IMR-90 (cell line): Measurements from ENCODE around the gene SNX7. TPM values are rescaled to one million over a fixed set of nuclear protein-coding genes. Genes with fewer than 3 reads are reported as not detected.

Experiments
- ATAC-seq: fragments of 200-7000 bp; cut with Tn5 transposase; 2 replicates; pipeline ENCODE4 v1.9.1; 2020; ENCODE audit warnings: low read depth, mild to moderate bottlenecking, moderate library complexity
- BruUV-seq: library from RNA; stranded (reverse); fragments of 400-500 nt; replicated peaks from 2 replicates; lab custom pipeline; 2021; lab: Mats Ljungman, UMichigan
- CTCF ChIA-PET: fragments of 300-600 bp; formaldehyde crosslinking; extraction: SDS; loops from one replicate; lab custom pipeline; 2021; ENCODE audit warnings: antibody characterized with exemption; lab: Yijun Ruan, JAX
- POLR2A ChIA-PET: fragments of 300-600 bp; sonication (Branson Sonifier 250); formaldehyde crosslinking; loops from one replicate; lab custom pipeline; 2022; ENCODE audit warnings: antibody characterized with exemption; ENCODE audit not compliant: unreplicated experiment; lab: Charles Lee
- DNase-seq: peaks from one replicate; pipeline ENCODE4 v3.0.0; 2013
- H2AFZ ChIP-seq: replicated peaks from 2 replicates; pipeline ENCODE3; 2013; ENCODE audit warnings: low read length, mild to moderate bottlenecking; ENCODE audit not compliant: poor library complexity
- H2AK5ac ChIP-seq: 2 replicates; pipeline ENCODE4 v1.6.1; 2013; ENCODE audit warnings: low read depth, low read length, inconsistent platforms
- H2AK9ac ChIP-seq: replicated peaks from 2 replicates; pipeline ENCODE3; 2013; ENCODE audit warnings: mild to moderate bottlenecking, low read depth, low read length, moderate library complexity; ENCODE audit not compliant: poor library complexity
- H2BK120ac ChIP-seq: 2 replicates; pipeline ENCODE4 v1.6.1; 2013; ENCODE audit warnings: low read depth, low read length, inconsistent platforms
- H2BK15ac ChIP-seq: 3 replicates; pipeline ENCODE4 v1.6.1; 2013; ENCODE audit warnings: low read depth, low read length, inconsistent platforms
- H2BK20ac ChIP-seq: 2 replicates; pipeline ENCODE4 v1.6.1; 2013; ENCODE audit warnings: low read depth, mild to moderate bottlenecking, inconsistent platforms, low read length, moderate library complexity
- H2BK5ac ChIP-seq: 2 replicates; pipeline ENCODE4 v1.6.1; 2013; ENCODE audit warnings: mild to moderate bottlenecking, low read depth, low read length, inconsistent platforms; ENCODE audit not compliant: poor library complexity, severe bottlenecking
- H3K14ac ChIP-seq: replicated peaks from 2 replicates; pipeline ENCODE4 v1.6.1; 2013; ENCODE audit warnings: low read depth, low read length, inconsistent platforms
- H3K18ac ChIP-seq: 2 replicates; pipeline ENCODE4 v1.6.1; 2013; ENCODE audit warnings: low read depth, low read length, control low read depth
- H3K23ac ChIP-seq: 2 replicates; pipeline ENCODE4 v1.6.1; 2013; ENCODE audit warnings: low read depth, low read length, inconsistent platforms
- H3K27ac ChIP-seq: 2 replicates; pipeline ENCODE4 v1.5.1; 2013; ENCODE audit warnings: mild to moderate bottlenecking, control low read depth, low read length; ENCODE audit not compliant: insufficient read depth
- H3K27me3 ChIP-seq: 2 replicates; pipeline ENCODE4 v1.6.1; 2013; ENCODE audit warnings: low read length; ENCODE audit not compliant: control insufficient read depth, insufficient read depth
- H3K36me3 ChIP-seq: 2 replicates; pipeline ENCODE4 v1.6.1; 2013; ENCODE audit warnings: low read length, mixed read lengths; ENCODE audit not compliant: control insufficient read depth, insufficient read depth
- H3K4ac ChIP-seq: 2 replicates; pipeline ENCODE4 v1.6.1; 2013; ENCODE audit warnings: low read depth, low read length, inconsistent platforms
- H3K4me1 ChIP-seq: 2 replicates; pipeline ENCODE4 v1.6.1; 2013; ENCODE audit warnings: low read length, mixed read lengths; ENCODE audit not compliant: control insufficient read depth, insufficient read depth
- H3K4me2 ChIP-seq: 2 replicates; pipeline ENCODE4 v1.6.1; 2013; ENCODE audit warnings: low read depth, mild to moderate bottlenecking, control low read depth, low read length, moderate library complexity
- H3K4me3 ChIP-seq: 2 replicates; pipeline ENCODE4 v1.5.1; 2013; ENCODE audit warnings: low read depth, mild to moderate bottlenecking, control low read depth, low read length, moderate library complexity; ENCODE audit not compliant: insufficient read depth
- H3K56ac ChIP-seq: 2 replicates; pipeline ENCODE4 v1.6.1; 2013; ENCODE audit warnings: low read length, inconsistent platforms; ENCODE audit not compliant: insufficient read depth; ENCODE audit errors: extremely low read depth
- H3K79me1 ChIP-seq, 2 experiments: 2 replicates each; pipeline ENCODE4 v1.6.1; 2013; ENCODE audit warnings: low read length in 2 of 2, inconsistent platforms in 1 of 2, low read depth in 1 of 2
- H3K9ac ChIP-seq: 2 replicates; pipeline ENCODE4 v1.6.1; 2013; ENCODE audit warnings: low read depth, low read length, control low read depth
- H3K9me1 ChIP-seq: 2 replicates; pipeline ENCODE4 v1.6.1; 2013; ENCODE audit warnings: low read length, inconsistent platforms; ENCODE audit not compliant: insufficient read depth
- H3K9me3 ChIP-seq: 2 replicates; pipeline ENCODE4 v1.6.1; 2013; ENCODE audit warnings: low read length; ENCODE audit not compliant: control insufficient read depth, insufficient read depth
- H4K20me1 ChIP-seq: 2 replicates; pipeline ENCODE4 v1.6.1; 2013; ENCODE audit warnings: low read length, inconsistent platforms; ENCODE audit not compliant: insufficient read depth
- H4K5ac ChIP-seq: 2 replicates; pipeline ENCODE4 v1.6.1; 2013; ENCODE audit warnings: mild to moderate bottlenecking, low read depth, low read length, control low read depth
- H4K8ac ChIP-seq, 2 experiments: 2 replicates each; pipeline ENCODE4 v1.6.1; 2013; ENCODE audit warnings: low read depth in 2 of 2, low read length in 2 of 2, control low read depth in 1 of 2, inconsistent platforms in 1 of 2
- H4K91ac ChIP-seq: 2 replicates; pipeline ENCODE4 v1.6.1; 2013; ENCODE audit warnings: low read depth, low read length, inconsistent platforms; ENCODE audit not compliant: insufficient read depth
- BHLHE40 ChIP-seq: fragments of 150-350 bp; IDR thresholded peaks from 2 replicates; pipeline ENCODE4 v1.6.1; 2016; ENCODE audit warnings: mild to moderate bottlenecking, low read depth, low read length
- CEBPB ChIP-seq: IDR thresholded peaks from 2 replicates; pipeline ENCODE4 v1.6.1; 2012; ENCODE audit warnings: low read depth, low read length, improper control_type of control experiment
- ELK1 ChIP-seq: fragments of 150-350 bp; IDR thresholded peaks from 2 replicates; pipeline ENCODE4 v1.6.1; 2016; ENCODE audit warnings: low read depth, mild to moderate bottlenecking, low read length, moderate library complexity, borderline replicate concordance
- FOS ChIP-seq: fragments of 150-350 bp; IDR thresholded peaks from 2 replicates; pipeline ENCODE4 v1.6.1; 2016; ENCODE audit warnings: low read depth, low read length
- MAFK ChIP-seq: IDR thresholded peaks from 2 replicates; pipeline ENCODE4 v1.6.1; 2012; ENCODE audit warnings: low read depth, low read length, improper control_type of control experiment
- MAZ ChIP-seq: IDR thresholded peaks from 2 replicates; pipeline ENCODE4 v1.6.1; 2012; ENCODE audit warnings: low read depth, mild to moderate bottlenecking, low read length, improper control_type of control experiment, moderate library complexity, borderline replicate concordance
- MXI1 ChIP-seq: IDR thresholded peaks from 2 replicates; pipeline ENCODE4 v1.6.1; 2012; ENCODE audit warnings: low read depth, mild to moderate bottlenecking, low read length, moderate library complexity, borderline replicate concordance
- NFE2L2 ChIP-seq: fragments of 150-350 bp; IDR thresholded peaks from 2 replicates; pipeline ENCODE4 v1.6.1; 2016; ENCODE audit warnings: low read depth, mild to moderate bottlenecking, low read length
- POLR2A ChIP-seq: IDR thresholded peaks from 2 replicates; pipeline ENCODE4 v1.6.1; 2012; ENCODE audit warnings: mild to moderate bottlenecking, low read depth, low read length
- RCOR1 ChIP-seq: IDR thresholded peaks from 2 replicates; pipeline ENCODE4 v1.6.1; 2012; ENCODE audit warnings: mild to moderate bottlenecking, low read length, improper control_type of control experiment; ENCODE audit not compliant: insufficient replicate concordance
- RFX5 ChIP-seq: IDR thresholded peaks from 2 replicates; pipeline ENCODE4 v1.8.0; 2012; ENCODE audit warnings: low read depth, mild to moderate bottlenecking, low read length, moderate library complexity
- SMC3 ChIP-seq: fragments of 150-350 bp; IDR thresholded peaks from 2 replicates; pipeline ENCODE4 v1.6.1; 2016; ENCODE audit warnings: low read depth, mild to moderate bottlenecking, antibody characterized with exemption, low read length, moderate library complexity
- USF2 ChIP-seq: fragments of 150-350 bp; IDR thresholded peaks from 2 replicates; pipeline ENCODE4 v1.6.1; 2017; ENCODE audit warnings: mild to moderate bottlenecking, antibody characterized with exemption, low read length, low read depth
- WGBS, 2 experiments: methylation state at CpG; one replicate each; pipeline versions ENCODE4 v1.1.5 to v1.1.7; 2013; ENCODE audit warnings: missing lambda C conversion rate in 2 of 2; ENCODE audit not compliant: insufficient read length in 1 of 2; ENCODE audit errors: extremely low coverage in 2 of 2; 5-methylcytosine and 5-hydroxymethylcytosine counted together
- dilution Hi-C: fragments of 300-500 bp; cut with HindIII; formaldehyde crosslinking; loops from one replicate; pipeline ENCODE4 v1.14.3; 2018; ENCODE audit warnings: low sequenced_read_pairs; ENCODE audit not compliant: unreplicated experiment
- in situ Hi-C: fragments of 300-500 bp; cut with MboI; formaldehyde crosslinking; loops from 3 replicates; pipeline ENCODE4 v1.14.3; 2019; ENCODE audit warnings: low sequenced_read_pairs, inconsistent platforms, mixed read lengths
- intact Hi-C: fragments of 100-400 bp; cut with micrococcal nuclease; formaldehyde crosslinking; loops from 2 replicates; pipeline ENCODE4 v1.10.0; 2022
- polyA plus RNA-seq, 3 experiments: library from polyadenylated mRNA; depleted of rRNA; stranded (reverse); fragments of >200 nt; gene quantifications; 2 replicates each; pipeline ENCODE4 v1.2.3, GENCODE V29; 2012; ENCODE audit warnings: low replicate concordance in 1 of 3
- total RNA-seq: library from RNA; depleted of rRNA; stranded (reverse); fragments of >200 nt; gene quantifications from 2 replicates; pipeline ENCODE4 v1.2.3, GENCODE V29; 2012

Gene SNX7
- total and polyA plus RNA-seq, 2 of the 4 experiments (the other 2 are of a cell fraction): 22.5 to 24.4 TPM

GRCh38 chr1:98662356-98662670 is 792 bp downstream of the SNX7 start:
- Histone ChIP-seq H3K4me1 (peaks cover 3% of the 10 kb centered on the region), H2AK9ac (peak overlapping the region; percentile 77), H3K9me3 (no peaks in the 10 kb centered on the region), H4K5ac (peak overlapping the region; percentile 59), H3K27me3 (no peaks in the 10 kb centered on the region), H3K27ac (peak overlapping the region; percentile 79), H3K36me3 (no peaks in the 10 kb centered on the region), H3K9ac (peak overlapping the region; percentile 81), H3K56ac (peak overlapping the region; percentile 73; the same call in 1 of the 2 replicates), H2AFZ (peak overlapping the region; percentile 97), H2AK5ac (no peak overlapping the region), H4K8ac (peak overlapping the region; percentile 4 to 43; a peak in 3 of 4 replicates), H2BK120ac (peak overlapping the region; percentile 47), H3K4ac (peak overlapping the region; percentile 80), H3K4me3 (peak overlapping the region; percentile 97), H3K23ac (peak overlapping the region; percentile 77), H3K79me1 (peaks cover 19 to 23% of the 10 kb centered on the region in 2 experiments), H4K20me1 (0 out of 2 replicates have a peak, but pooled peaks cover 7% of the 10 kb centered on the region), H2BK5ac (peak overlapping the region; percentile 47), H2BK20ac (peak overlapping the region; percentile 11; the same call in 1 of the 2 replicates), H4K91ac (no peak overlapping the region; the same call in none of the 2 replicates), H3K4me2 (peak overlapping the region; percentile 95), H3K14ac (peak overlapping the region; percentile 48), H3K18ac (peak overlapping the region; percentile 63), H3K9me1 (no peaks in the 10 kb centered on the region; the same call in 1 of the 2 replicates), H2BK15ac (0 out of 3 replicates have a peak overlapping the region, but pooled peaks have one; percentile 9)
- ChIA-PET POLR2A (interaction anchor here (0.7 to 1.0 kb wide), 2 partner anchors 30 to 101 kb away, joined by 3 read pairs; no protein-coding TSS in a partner anchor), CTCF (interaction anchor here (0.6 kb wide), 1 partner anchor 87 kb away, joined by 3 read pairs; no protein-coding TSS in a partner anchor)
- in situ Hi-C loops (no loop called here), intact Hi-C loops (loop anchor here (10.0 kb wide), 1 partner anchor 1062 kb away; no protein-coding TSS in a partner anchor), dilution Hi-C loops (no loop called here)
- TF ChIP-seq RCOR1: no peak
- TF ChIP-seq NFE2L2: no peak
- TF ChIP-seq MAZ: no peak
- no peak for TF ChIP-seq FOS
- no peak for TF ChIP-seq CEBPB
- TF ChIP-seq POLR2A: no peak
- no peak for TF ChIP-seq ELK1
- TF ChIP-seq SMC3: no peak
- no peak for TF ChIP-seq RFX5
- no peak for TF ChIP-seq BHLHE40
- TF ChIP-seq MXI1: no peak
- TF ChIP-seq USF2: no peak
- TF ChIP-seq MAFK: no peak
- peak; percentile 12 for ATAC-seq
- WGBS, 2 experiments: no CpG with 5 or more reads among the region's 6 CpGs
- no TSS peak for BruUV-seq
- DNase-seq: peak; percentile 54
